Measurements from ENCODE around the gene CCDC149. TPM values are rescaled to one million over a fixed set of nuclear protein-coding genes. Genes with fewer than 3 reads are reported as not detected.
A peak's percentile ranks its signal among the peaks of the same experiment; 100 is the strongest.

CCDC149 gene
- total RNA-seq: 16.7 TPM

GRCh38 chr4:24912252-24913118 is at the start of gene CCDC149:
Gene CCDC149, minus strand, starts transcription at chr4:24913042. Its CDS starts 178 bp downstream, at chr4:24912864.
- no peak for TF ChIP-seq CTCF (IDR thresholded peaks at IDR 0.05)
- TF ChIP-seq POLR2AphosphoS5 (IDR thresholded peaks at IDR 0.05; ENCODE audit: insufficient read depth in 1 of 2, low read depth in 1 of 2): peak in 1 of 2 donors; percentile 42
- TF ChIP-seq POLR2A (IDR thresholded peaks at IDR 0.05): no peak
- DNase-seq (ENCODE audit: extremely low spot score in 2 of 2): no peak
- Histone ChIP-seq H3K4me3 (peak within 1 kb of the TSS; percentile 63 to 82), H3K27me3 (no peaks in the 10 kb centered on the region), H3K4me1 (peaks cover 13% of the 10 kb centered on the region), H3K27ac (peak within 1 kb of the TSS; percentile 92), H3K9me3 (no peaks in the 10 kb centered on the region), H3K36me3 (peaks cover 0 to 17% of the 10 kb centered on the region in 2 donors)
- intact Hi-C loops (cut with DNase I): loop anchor here (5.0 kb wide), 1 partner anchor 50 kb away; no protein-coding TSS in a partner anchor

GRCh38 chr4:24957886-24958285 is 45.0 kb upstream of the CCDC149 start:
- intact Hi-C loops (cut with DNase I): no loop called here
- no peak for TF ChIP-seq CTCF (IDR thresholded peaks at IDR 0.05)
- H3K27me3 ChIP-seq: no peaks in the 10 kb centered on the region
- no peaks in the 10 kb centered on the region for H3K4me1 ChIP-seq
- peak in 1 of 2 donors; percentile 3 for DNase-seq (ENCODE audit: extremely low spot score in 2 of 2)
- no peak overlapping the region for H3K4me3 ChIP-seq
- H3K27ac ChIP-seq: no peak overlapping the region
- H3K9me3 ChIP-seq: peaks cover 5% of the 10 kb centered on the region
- no peaks in the 10 kb centered on the region for H3K36me3 ChIP-seq

GRCh38 chr4:24956763-24957162 is 43.9 kb upstream of the CCDC149 start:
- DNase-seq (ENCODE audit: extremely low spot score in 2 of 2): peak in 1 of 2 donors; percentile 1
- Histone ChIP-seq H3K4me1 (no peaks in the 10 kb centered on the region), H3K4me3 (no peak overlapping the region), H3K27me3 (no peaks in the 10 kb centered on the region), H3K27ac (no peak overlapping the region), H3K36me3 (no peaks in the 10 kb centered on the region), H3K9me3 (peaks cover 5% of the 10 kb centered on the region)
- TF ChIP-seq CTCF (IDR thresholded peaks at IDR 0.05): no peak
- no peak for TF ChIP-seq POLR2AphosphoS5 (IDR thresholded peaks at IDR 0.05; ENCODE audit: insufficient read depth in 1 of 2, low read depth in 1 of 2)
- no peak for TF ChIP-seq POLR2A (IDR thresholded peaks at IDR 0.05)
- intact Hi-C loops (cut with DNase I): no loop called here

- Histone ChIP-seq H3K27ac (no peak overlapping the region), H3K4me1 (no peaks in the 10 kb centered on the region), H3K36me3 (no peaks in the 10 kb centered on the region), H3K4me3 (no peak overlapping the region), H3K9me3 (peaks cover 5% of the 10 kb centered on the region), H3K27me3 (no peaks in the 10 kb centered on the region)
- DNase-seq (ENCODE audit: extremely low spot score in 2 of 2): peak in 1 of 2 donors; percentile 14
- intact Hi-C loops (cut with DNase I): no loop called here
- TF ChIP-seq CTCF (IDR thresholded peaks at IDR 0.05) (no peak), POLR2A (IDR thresholded peaks at IDR 0.05) (no peak), POLR2AphosphoS5 (IDR thresholded peaks at IDR 0.05; ENCODE audit: insufficient read depth in 1 of 2, low read depth in 1 of 2) (no peak)
Measured at GRCh38 chr4:24956091-24956490, 43.2 kb upstream of the CCDC149 start.

- Histone ChIP-seq H3K36me3 (no peaks in the 10 kb centered on the region), H3K27me3 (no peaks in the 10 kb centered on the region), H3K4me1 (no peaks in the 10 kb centered on the region), H3K9me3 (peaks cover 5% of the 10 kb centered on the region), H3K4me3 (no peak overlapping the region), H3K27ac (no peak overlapping the region)
- intact Hi-C loops (cut with DNase I): no loop called here
- peak in 1 of 2 donors; percentile 14 for DNase-seq (ENCODE audit: extremely low spot score in 2 of 2)
- no peak for TF ChIP-seq POLR2AphosphoS5 (IDR thresholded peaks at IDR 0.05; ENCODE audit: insufficient read depth in 1 of 2, low read depth in 1 of 2)
Measured at GRCh38 chr4:24952667-24953066, 39.8 kb upstream of the CCDC149 start.

Data from vagina (tissue), 2 donors.